K562 (cell line): Measurements from ENCODE around the gene NYAP1. TPM values are rescaled to one million over a fixed set of nuclear protein-coding genes. Genes with fewer than 3 reads are reported as not detected.

Experiments
- FOXK1 ChIP-seq: sonication (generic); formaldehyde crosslinking; IDR thresholded peaks from 2 replicates; pipeline ENCODE4 v1.8.0; 2022; ENCODE audit warnings: missing genetic modification reagents, mild to moderate bottlenecking, borderline replicate concordance
- KLF16 ChIP-seq: IDR thresholded peaks from 2 replicates; pipeline ENCODE4 v1.6.1; 2016; ENCODE audit warnings: antibody characterized with exemption
- MCM3 ChIP-seq: fragments of 450-650 bp; IDR thresholded peaks from 2 replicates; pipeline ENCODE4 v1.6.1; 2016
- NCOA1 ChIP-seq: fragments of 450-650 bp; IDR thresholded peaks from 2 replicates; pipeline ENCODE4 v1.6.1; 2016; ENCODE audit warnings: low read depth
- NR0B1 ChIP-seq: fragments of 450-650 bp; IDR thresholded peaks from one replicate; pipeline ENCODE4 v1.6.1; 2018; ENCODE audit warnings: mild to moderate bottlenecking, moderate library complexity; ENCODE audit not compliant: partially characterized antibody
- PRPF4 ChIP-seq: fragments of 200-400 bp; formaldehyde crosslinking; IDR thresholded peaks from one replicate; pipeline ENCODE4 v1.6.1; 2017; ENCODE audit warnings: low read length, low read depth, mild to moderate bottlenecking; ENCODE audit not compliant: insufficient read depth, poor library complexity, severe bottlenecking
- RBM14 ChIP-seq: fragments of 200-400 bp; formaldehyde crosslinking; IDR thresholded peaks from 2 replicates; pipeline ENCODE4 v1.6.1; 2018; ENCODE audit warnings: low read depth, mild to moderate bottlenecking, low read length, moderate library complexity, borderline replicate concordance; ENCODE audit not compliant: insufficient read depth
- RFX1 ChIP-seq: fragments of 450-650 bp; IDR thresholded peaks from 2 replicates; pipeline ENCODE4 v1.6.1; 2016; ENCODE audit warnings: mild to moderate bottlenecking, moderate library complexity
- SRSF7 ChIP-seq: fragments of 200-400 bp; formaldehyde crosslinking; optimal IDR thresholded peaks from 2 replicates; pipeline ENCODE3; 2017; ENCODE audit warnings: mild to moderate bottlenecking, low read depth, low read length
- TEAD1 ChIP-seq, 2 experiments: fragments of 450-650 bp in 1 of 2; sonication (generic) in 1 of 2; formaldehyde crosslinking; IDR thresholded peaks; 2 replicates each; pipeline versions ENCODE4 v1.4.0 to v1.8.0; 2020 to 2022; ENCODE audit warnings: mild to moderate bottlenecking in 2 of 2, missing genetic modification reagents in 1 of 2
- THRA ChIP-seq: fragments of 450-650 bp; IDR thresholded peaks from 2 replicates; pipeline ENCODE4 v1.6.1; 2017; ENCODE audit warnings: mild to moderate bottlenecking, moderate library complexity
- ZFP1 ChIP-seq: fragments of 450-650 bp; formaldehyde crosslinking; IDR thresholded peaks from 2 replicates; pipeline ENCODE4 v1.4.0; 2020; ENCODE audit warnings: mild to moderate bottlenecking, mixed read lengths
- ZNF140 ChIP-seq: fragments of 250-450 bp; sonication (Bioruptor Pico); IDR thresholded peaks from 2 replicates; pipeline ENCODE4 v1.8.0; 2021; ENCODE audit warnings: moderate library complexity, mild to moderate bottlenecking, inconsistent platforms
- ZNF24 ChIP-seq: fragments of 450-650 bp; IDR thresholded peaks from 2 replicates; pipeline ENCODE4 v1.6.1; 2016
- ZNF318 ChIP-seq, 2 experiments: fragments of 450-650 bp; IDR thresholded peaks; 2 replicates each; pipeline ENCODE4 v1.6.1; 2016; ENCODE audit warnings: mild to moderate bottlenecking in 2 of 2, borderline replicate concordance in 1 of 2, low read depth in 1 of 2, moderate library complexity in 1 of 2
- polyA plus RNA-seq, 8 experiments: library from polyadenylated mRNA; depleted of rRNA in 4 of 8; stranded (reverse) in 5 of 8; unstranded in 3 of 8; fragments of >200 nt; fragmentation: Nextera tagmentation in 2 of 8; fragmentation: Illumina TruSeq in 1 of 8; extraction: Ambion mirVana in 2 of 8; extraction: Trizol in 1 of 8; gene quantifications; 2 replicates each; pipeline versions ENCODE4 v1.2.1 to v1.2.3, GENCODE V29; 2011 to 2014; ENCODE audit warnings: inconsistent platforms in 1 of 8, missing spikeins in 1 of 8
- total RNA-seq, 7 experiments: library from RNA; depleted of rRNA in 6 of 7; stranded (reverse); fragments of >200 nt in 6 of 7; fragmentation: Illumina TruSeq in 2 of 7; extraction: Trizol in 2 of 7; gene quantifications; 2 replicates each; pipeline versions ENCODE4 v1.2.1 to v1.2.3, GENCODE V29; 2011 to 2021; ENCODE audit warnings: low replicate concordance in 1 of 7

NYAP1 gene
- total and polyA plus RNA-seq, 9 of the 15 experiments (the other 6 are each of a cell fraction or from before 2014, with no cell fraction given) = 0.11 to 0.88 (median 0.22) TPM; not detected in 2

GRCh38 chr7:100483090-100483721 lies 521 bp upstream of the NYAP1 start (continued):
- TF ChIP-seq ZNF318 (IDR thresholded peaks at IDR 0.05; ENCODE audit: borderline replicate concordance in 1 of 2, low read depth in 1 of 2) = no peak
- no peak for TF ChIP-seq NR0B1
- peak; percentile 80; the same call in 1 of the 2 replicates for TF ChIP-seq RBM14
- TF ChIP-seq FOXK1 (CRISPR knock-in tag) = no peak
- TF ChIP-seq THRA = no peak
- TF ChIP-seq PRPF4 = no peak
- TF ChIP-seq KLF16 = 0 out of 2 replicates have a peak, but pooled peaks have one; percentile 29
- TF ChIP-seq MCM3 = no peak
- TF ChIP-seq ZFP1 (CRISPR knock-in tag) = no peak
- TF ChIP-seq NCOA1 = no peak
- TF ChIP-seq ZNF140 (CRISPR knock-in tag) = no peak
- TF ChIP-seq SRSF7 = no peak
- no peak for TF ChIP-seq RFX1
- TF ChIP-seq ZNF24 = peak; percentile 82; the same call in 1 of the 2 replicates
- TF ChIP-seq TEAD1 (CRISPR knock-in tag; IDR thresholded peaks at IDR 0.05) = no peak
